ENCODE data around the gene ACKR3.

ACKR3 gene

DNA sequence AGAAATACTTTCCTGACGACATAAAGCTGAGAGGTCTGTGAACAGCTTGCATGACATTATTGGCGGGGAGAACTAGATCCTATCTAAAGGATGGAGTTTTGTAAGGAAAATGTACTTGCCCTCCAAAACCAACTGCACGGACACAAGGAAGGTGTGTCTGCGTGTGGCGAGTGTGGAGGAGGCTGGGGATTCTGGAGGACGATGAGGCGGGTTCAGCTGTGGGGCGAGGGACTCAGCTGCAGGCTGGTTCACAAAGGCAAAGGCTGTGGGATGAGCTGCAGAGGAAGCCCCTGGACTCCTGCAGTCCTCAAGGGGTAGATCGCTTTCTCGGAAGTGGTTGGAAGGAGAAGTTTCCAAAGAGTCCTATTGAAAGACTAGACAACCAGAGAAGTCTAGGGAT, 48.2 kb downstream of the ACKR3 start:
- H3K4me3 ChIP-seq (ENCODE audit: insufficient read depth, low read depth, low read length, poor library complexity, severe bottlenecking) = no peak overlapping the region
- H3K4me1 ChIP-seq (ENCODE audit: control insufficient read depth, insufficient read depth, low read length, poor library complexity, severe bottlenecking) = no peaks in the 10 kb centered on the region
- no peaks in the 10 kb centered on the region for H3K27me3 ChIP-seq (replicated peaks; ENCODE audit: control insufficient read depth, insufficient read depth, low read length, poor library complexity, severe bottlenecking)
- H3K36me3 ChIP-seq (ENCODE audit: control insufficient read depth, insufficient read depth, low read length) = no peaks in the 10 kb centered on the region
- no peak overlapping the region for H3K27ac ChIP-seq (ENCODE audit: insufficient read depth, low read length, poor library complexity, severe bottlenecking)
- DNase-seq = no peak
- H3K9me3 ChIP-seq (ENCODE audit: control insufficient read depth, low read length) = no peaks in the 10 kb centered on the region

DNA sequence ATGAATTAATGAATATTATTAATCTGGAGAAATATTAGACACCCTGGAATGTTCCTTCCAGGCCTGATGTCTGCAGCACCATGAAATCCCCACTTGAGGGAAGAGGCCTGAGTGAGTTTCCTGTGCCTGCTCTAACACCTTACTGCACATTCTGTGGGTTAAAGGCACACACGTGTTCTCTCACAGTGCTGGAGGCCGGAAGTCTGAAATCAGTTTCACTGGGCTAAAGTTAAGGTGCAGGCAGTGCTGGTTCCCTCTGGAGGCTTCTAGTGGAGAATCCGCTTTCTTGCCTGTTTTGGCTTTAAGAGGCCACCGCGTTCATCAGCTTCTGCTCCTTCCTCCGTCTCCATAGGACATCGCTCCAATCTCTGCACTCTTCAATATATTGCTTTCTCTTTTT, 48.7 kb downstream of the ACKR3 start:
- Histone ChIP-seq H3K27ac (ENCODE audit: insufficient read depth, low read length, poor library complexity, severe bottlenecking) (no peak overlapping the region), H3K27me3 (replicated peaks; ENCODE audit: control insufficient read depth, insufficient read depth, low read length, poor library complexity, severe bottlenecking) (no peaks in the 10 kb centered on the region)
- DNase-seq = no peak

DNA sequence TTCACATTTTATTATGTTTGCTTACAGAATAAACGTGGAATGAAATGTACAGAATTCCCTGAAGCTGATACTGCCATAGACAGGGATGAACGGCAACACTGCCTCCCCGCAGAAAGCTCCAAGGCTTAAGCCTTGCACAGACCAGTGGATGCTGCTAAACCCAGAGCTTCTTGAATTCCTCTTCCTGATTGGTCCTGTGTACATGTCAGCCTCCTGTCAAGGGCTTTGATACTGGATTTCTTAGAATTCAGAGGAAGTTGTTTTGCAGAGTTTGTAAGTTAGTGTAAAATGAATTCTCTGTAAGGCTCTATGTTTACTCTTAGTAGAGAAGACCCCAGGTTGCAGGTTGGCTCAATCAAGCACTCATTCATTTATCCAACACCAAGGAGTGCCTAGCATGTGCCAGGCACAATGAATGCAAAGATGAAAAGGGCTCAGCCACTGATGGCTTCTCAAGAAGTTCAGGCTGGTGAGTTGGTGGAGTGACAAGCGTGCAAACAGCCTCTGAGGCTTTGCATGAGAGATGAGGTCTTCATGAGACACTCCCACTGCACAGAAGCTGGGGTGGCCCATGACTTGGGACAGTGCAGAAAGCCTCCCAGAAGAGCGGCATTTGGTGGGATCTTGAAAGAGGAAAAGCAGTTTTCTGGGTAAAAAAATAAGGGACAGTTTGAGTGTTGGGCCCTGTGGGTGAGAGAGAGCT, 50.4 kb downstream of the ACKR3 start:
- Histone ChIP-seq H3K4me3 (ENCODE audit: insufficient read depth, low read depth, low read length, poor library complexity, severe bottlenecking) (no peak overlapping the region), H3K27ac (ENCODE audit: insufficient read depth, low read length, poor library complexity, severe bottlenecking) (no peak overlapping the region), H3K36me3 (ENCODE audit: control insufficient read depth, insufficient read depth, low read length) (no peaks in the 10 kb centered on the region), H3K4me1 (ENCODE audit: control insufficient read depth, insufficient read depth, low read length, poor library complexity, severe bottlenecking) (no peaks in the 10 kb centered on the region), H3K9me3 (ENCODE audit: control insufficient read depth, low read length) (no peaks in the 10 kb centered on the region), H3K27me3 (replicated peaks; ENCODE audit: control insufficient read depth, insufficient read depth, low read length, poor library complexity, severe bottlenecking) (no peaks in the 10 kb centered on the region)
- no peak for DNase-seq

More for the DNA sequence above, 48.7 kb downstream of the ACKR3 start:
- H3K36me3 ChIP-seq (ENCODE audit: control insufficient read depth, insufficient read depth, low read length) = no peaks in the 10 kb centered on the region
- H3K4me1 ChIP-seq (ENCODE audit: control insufficient read depth, insufficient read depth, low read length, poor library complexity, severe bottlenecking) = no peaks in the 10 kb centered on the region
- H3K4me3 ChIP-seq (ENCODE audit: insufficient read depth, low read depth, low read length, poor library complexity, severe bottlenecking) = no peak overlapping the region
- no peaks in the 10 kb centered on the region for H3K9me3 ChIP-seq (ENCODE audit: control insufficient read depth, low read length)

DNA sequence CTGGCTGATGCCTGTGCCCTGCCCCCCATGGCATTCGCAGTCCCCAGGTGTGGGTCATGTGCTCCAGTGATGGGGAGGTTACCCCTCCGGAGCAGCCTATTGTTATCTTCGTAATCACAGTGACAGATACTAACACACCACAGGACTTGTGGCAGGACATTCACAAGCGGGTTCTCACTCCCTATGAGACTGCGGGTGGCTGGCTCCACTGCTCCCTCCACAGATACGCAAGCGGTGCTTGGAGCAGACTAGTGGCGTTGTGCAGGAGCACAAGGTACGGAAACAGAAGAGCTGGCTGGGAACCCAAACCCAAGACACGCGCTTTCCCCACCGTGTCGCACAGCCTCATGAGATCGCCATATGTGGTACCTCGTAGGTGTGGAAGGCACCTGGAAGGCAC, 52.2 kb downstream of the ACKR3 start:
- no peaks in the 10 kb centered on the region for H3K4me1 ChIP-seq (ENCODE audit: control insufficient read depth, insufficient read depth, low read length, poor library complexity, severe bottlenecking)
- no peaks in the 10 kb centered on the region for H3K27me3 ChIP-seq (replicated peaks; ENCODE audit: control insufficient read depth, insufficient read depth, low read length, poor library complexity, severe bottlenecking)
- H3K4me3 ChIP-seq (ENCODE audit: insufficient read depth, low read depth, low read length, poor library complexity, severe bottlenecking) = no peak overlapping the region
- H3K9me3 ChIP-seq (ENCODE audit: control insufficient read depth, low read length) = no peaks in the 10 kb centered on the region
- DNase-seq = no peak
- H3K36me3 ChIP-seq (ENCODE audit: control insufficient read depth, insufficient read depth, low read length) = no peaks in the 10 kb centered on the region
- H3K27ac ChIP-seq (ENCODE audit: insufficient read depth, low read length, poor library complexity, severe bottlenecking) = no peak overlapping the region

DNA sequence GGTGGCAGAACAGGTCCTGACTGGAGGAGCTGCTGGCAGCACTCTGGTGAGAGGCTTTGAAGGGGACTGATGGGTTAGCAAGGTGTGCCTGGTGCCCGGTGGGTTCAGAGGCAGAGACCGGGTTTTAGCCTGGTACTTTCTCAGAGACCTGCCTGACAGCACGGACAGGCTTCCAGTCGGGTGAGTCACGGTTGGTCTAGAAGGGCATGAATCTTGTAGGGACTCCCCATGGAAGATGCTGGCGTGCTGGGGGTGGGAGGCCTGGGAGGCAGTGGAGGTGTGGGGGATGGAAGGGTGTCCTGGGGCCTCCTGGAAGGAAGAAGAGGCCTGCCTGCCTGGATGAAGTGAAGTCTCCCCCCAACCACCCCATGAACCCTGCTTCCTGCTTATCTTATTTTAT, 52.6 kb downstream of the ACKR3 start:
- H3K4me1 ChIP-seq (ENCODE audit: control insufficient read depth, insufficient read depth, low read length, poor library complexity, severe bottlenecking) = no peaks in the 10 kb centered on the region
- DNase-seq = no peak
- H3K9me3 ChIP-seq (ENCODE audit: control insufficient read depth, low read length) = no peaks in the 10 kb centered on the region
- H3K27me3 ChIP-seq (replicated peaks; ENCODE audit: control insufficient read depth, insufficient read depth, low read length, poor library complexity, severe bottlenecking) = no peaks in the 10 kb centered on the region
- H3K4me3 ChIP-seq (ENCODE audit: insufficient read depth, low read depth, low read length, poor library complexity, severe bottlenecking) = no peak overlapping the region
- H3K36me3 ChIP-seq (ENCODE audit: control insufficient read depth, insufficient read depth, low read length) = no peaks in the 10 kb centered on the region
- no peak overlapping the region for H3K27ac ChIP-seq (ENCODE audit: insufficient read depth, low read length, poor library complexity, severe bottlenecking)

DNA sequence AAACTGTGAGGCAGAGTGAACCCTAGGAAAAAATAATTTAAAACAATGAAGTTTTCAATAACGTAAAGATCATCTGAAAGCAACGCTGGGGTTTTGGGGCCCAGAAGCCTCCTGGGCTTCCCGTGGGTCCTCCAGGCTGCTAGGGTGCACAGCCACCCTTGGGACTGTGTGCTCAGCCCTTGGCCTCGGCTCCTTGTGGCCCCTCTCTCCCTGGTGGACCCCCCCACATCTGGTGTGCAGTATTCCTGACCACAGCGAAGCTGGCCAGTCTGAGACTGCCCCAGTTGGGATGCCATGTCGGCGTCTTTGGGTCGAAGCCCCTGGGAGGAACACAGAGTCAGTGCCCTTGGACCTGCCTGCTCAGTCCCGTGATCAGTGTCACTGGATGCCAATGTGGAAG, 53.0 kb downstream of the ACKR3 start:
- Histone ChIP-seq H3K9me3 (ENCODE audit: control insufficient read depth, low read length) (no peaks in the 10 kb centered on the region), H3K4me1 (ENCODE audit: control insufficient read depth, insufficient read depth, low read length, poor library complexity, severe bottlenecking) (no peaks in the 10 kb centered on the region), H3K36me3 (ENCODE audit: control insufficient read depth, insufficient read depth, low read length) (no peaks in the 10 kb centered on the region), H3K27me3 (replicated peaks; ENCODE audit: control insufficient read depth, insufficient read depth, low read length, poor library complexity, severe bottlenecking) (no peaks in the 10 kb centered on the region), H3K4me3 (ENCODE audit: insufficient read depth, low read depth, low read length, poor library complexity, severe bottlenecking) (no peak overlapping the region), H3K27ac (ENCODE audit: insufficient read depth, low read length, poor library complexity, severe bottlenecking) (no peak overlapping the region)
- no peak for DNase-seq

DNA sequence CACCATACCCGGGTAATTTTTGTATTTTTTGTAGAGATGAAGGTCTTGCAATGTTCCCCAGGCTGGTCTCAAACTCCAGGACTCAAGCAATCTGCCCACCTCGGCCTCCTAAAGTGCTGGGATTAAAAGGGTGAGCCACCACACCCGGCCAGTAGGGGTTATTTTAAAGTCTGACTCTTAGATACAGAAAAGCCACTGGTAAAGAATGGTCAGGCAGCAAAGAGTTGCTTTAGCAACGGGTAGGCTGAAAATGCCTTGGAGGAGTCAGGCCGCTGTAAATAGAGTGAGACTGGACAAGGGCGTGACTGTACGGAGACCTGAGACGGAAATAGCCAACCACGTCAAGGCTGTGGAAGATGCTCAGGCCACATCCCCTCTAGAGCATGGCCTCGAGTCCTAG, 54.2 kb downstream of the ACKR3 start:
- Histone ChIP-seq H3K27me3 (replicated peaks; ENCODE audit: control insufficient read depth, insufficient read depth, low read length, poor library complexity, severe bottlenecking) (no peaks in the 10 kb centered on the region), H3K36me3 (ENCODE audit: control insufficient read depth, insufficient read depth, low read length) (no peaks in the 10 kb centered on the region), H3K4me3 (ENCODE audit: insufficient read depth, low read depth, low read length, poor library complexity, severe bottlenecking) (no peak overlapping the region), H3K4me1 (ENCODE audit: control insufficient read depth, insufficient read depth, low read length, poor library complexity, severe bottlenecking) (no peaks in the 10 kb centered on the region), H3K27ac (ENCODE audit: insufficient read depth, low read length, poor library complexity, severe bottlenecking) (no peak overlapping the region), H3K9me3 (ENCODE audit: control insufficient read depth, low read length) (no peaks in the 10 kb centered on the region)
- no peak for DNase-seq

DNA sequence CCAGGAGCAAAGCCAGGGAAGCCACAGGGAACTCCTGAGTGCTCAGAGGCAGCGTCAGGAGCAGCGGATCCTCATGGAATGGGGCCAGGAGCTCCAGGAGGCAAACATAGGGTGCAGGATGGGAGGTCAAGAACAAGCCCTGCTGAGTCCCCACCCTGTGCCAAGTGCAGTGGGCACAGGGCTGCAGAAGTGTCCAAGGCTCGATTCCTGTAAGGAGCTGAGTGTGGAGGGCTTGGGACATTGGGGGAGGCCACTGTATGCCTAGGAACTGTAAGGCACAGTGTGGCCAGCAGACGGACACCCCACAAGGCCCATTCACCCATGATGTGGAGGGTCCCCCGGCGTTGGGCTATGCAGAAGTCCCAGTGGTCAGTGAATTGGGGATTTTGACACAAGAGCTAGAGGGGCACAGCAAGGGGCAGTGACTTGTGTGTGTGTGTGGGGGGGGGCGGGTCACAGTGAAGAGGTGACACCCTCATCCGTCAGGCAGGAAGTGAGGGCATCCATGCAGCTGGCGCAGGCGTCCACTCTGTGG, 55.6 kb downstream of the ACKR3 start:
- Histone ChIP-seq H3K4me3 (ENCODE audit: insufficient read depth, low read depth, low read length, poor library complexity, severe bottlenecking) (no peak overlapping the region), H3K36me3 (ENCODE audit: control insufficient read depth, insufficient read depth, low read length) (no peaks in the 10 kb centered on the region), H3K27ac (ENCODE audit: insufficient read depth, low read length, poor library complexity, severe bottlenecking) (no peak overlapping the region), H3K4me1 (ENCODE audit: control insufficient read depth, insufficient read depth, low read length, poor library complexity, severe bottlenecking) (no peaks in the 10 kb centered on the region), H3K9me3 (ENCODE audit: control insufficient read depth, low read length) (no peaks in the 10 kb centered on the region), H3K27me3 (replicated peaks; ENCODE audit: control insufficient read depth, insufficient read depth, low read length, poor library complexity, severe bottlenecking) (no peaks in the 10 kb centered on the region)
- DNase-seq = no peak

DNA sequence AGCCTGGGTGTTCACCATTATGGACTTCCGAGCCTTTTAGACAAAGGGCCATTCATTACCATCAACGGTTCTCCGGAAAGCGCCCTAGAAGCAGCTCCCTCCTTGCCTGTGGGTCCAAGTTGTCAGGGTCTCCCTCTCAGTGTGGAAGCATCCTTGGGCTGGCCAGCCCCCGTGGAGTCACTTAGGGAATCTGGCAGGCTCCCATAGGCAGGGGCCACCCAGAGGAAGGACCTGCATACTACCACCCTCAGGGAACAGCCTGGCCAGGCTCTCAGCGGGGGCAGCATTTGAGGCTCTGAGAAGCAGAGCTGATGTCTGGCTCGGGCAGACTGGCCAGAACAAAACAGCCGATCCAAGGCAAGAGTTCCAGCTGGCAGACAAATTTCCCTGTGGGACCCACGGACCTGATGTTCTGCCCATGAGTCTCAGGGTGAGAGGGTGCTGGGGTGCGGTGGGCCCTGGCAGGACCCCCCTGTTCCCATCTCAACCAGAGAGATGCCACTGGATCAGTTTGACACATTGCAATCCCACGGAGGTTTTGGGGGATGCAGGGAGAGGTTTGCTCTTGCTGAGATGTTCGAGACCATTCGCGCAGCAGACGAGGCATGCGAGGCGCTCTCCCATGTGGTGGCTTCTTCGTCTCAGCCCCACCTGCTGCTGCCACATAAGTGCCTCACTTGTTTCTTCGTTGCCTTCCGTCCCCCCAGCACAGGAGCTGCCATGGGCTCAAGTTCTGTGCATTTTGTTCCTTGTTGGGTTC, 56.9 kb downstream of the ACKR3 start:
- Histone ChIP-seq H3K4me1 (ENCODE audit: control insufficient read depth, insufficient read depth, low read length, poor library complexity, severe bottlenecking) (no peaks in the 10 kb centered on the region), H3K9me3 (ENCODE audit: control insufficient read depth, low read length) (no peaks in the 10 kb centered on the region), H3K4me3 (ENCODE audit: insufficient read depth, low read depth, low read length, poor library complexity, severe bottlenecking) (no peak overlapping the region), H3K27me3 (replicated peaks; ENCODE audit: control insufficient read depth, insufficient read depth, low read length, poor library complexity, severe bottlenecking) (no peaks in the 10 kb centered on the region), H3K36me3 (ENCODE audit: control insufficient read depth, insufficient read depth, low read length) (no peaks in the 10 kb centered on the region), H3K27ac (ENCODE audit: insufficient read depth, low read length, poor library complexity, severe bottlenecking) (no peak overlapping the region)
- no peak for DNase-seq

DNA sequence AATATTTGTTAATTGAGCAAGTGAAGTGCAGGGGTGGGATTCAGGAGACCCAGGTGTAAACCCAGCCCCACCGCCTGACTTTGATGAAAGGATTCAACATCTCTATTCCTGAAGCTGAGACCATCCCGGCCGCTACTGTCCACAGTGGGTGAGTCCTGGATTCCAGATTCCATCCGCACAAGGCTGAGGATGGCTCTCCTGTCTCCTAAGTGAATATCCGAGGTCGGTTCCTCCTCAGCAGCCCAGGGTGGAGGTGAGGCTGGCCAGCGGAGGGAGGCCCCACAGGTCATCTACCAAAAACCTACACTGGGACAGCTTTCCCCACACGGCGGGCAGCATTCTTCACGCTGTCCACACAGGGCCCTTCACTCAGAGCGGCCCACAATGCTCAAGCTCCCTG, 57.6 kb downstream of the ACKR3 start:
- Histone ChIP-seq H3K36me3 (ENCODE audit: control insufficient read depth, insufficient read depth, low read length) (no peaks in the 10 kb centered on the region), H3K27me3 (replicated peaks; ENCODE audit: control insufficient read depth, insufficient read depth, low read length, poor library complexity, severe bottlenecking) (no peaks in the 10 kb centered on the region), H3K4me1 (ENCODE audit: control insufficient read depth, insufficient read depth, low read length, poor library complexity, severe bottlenecking) (no peaks in the 10 kb centered on the region), H3K9me3 (ENCODE audit: control insufficient read depth, low read length) (no peaks in the 10 kb centered on the region), H3K4me3 (ENCODE audit: insufficient read depth, low read depth, low read length, poor library complexity, severe bottlenecking) (no peak overlapping the region), H3K27ac (ENCODE audit: insufficient read depth, low read length, poor library complexity, severe bottlenecking) (no peak overlapping the region)
- DNase-seq = no peak
